IMR-90 (cell line): ENCODE results near the gene STARD4.

Experiments used
- CHD1 ChIP-seq: IDR thresholded peaks from 2 replicates; pipeline ENCODE4 v1.6.1; 2012; ENCODE audit warnings: low read depth, low read length, improper control_type of control experiment
- MAFK ChIP-seq: IDR thresholded peaks from 2 replicates; pipeline ENCODE4 v1.6.1; 2012; ENCODE audit warnings: low read depth, low read length, improper control_type of control experiment
- MAZ ChIP-seq: IDR thresholded peaks from 2 replicates; pipeline ENCODE4 v1.6.1; 2012; ENCODE audit warnings: low read depth, mild to moderate bottlenecking, low read length, improper control_type of control experiment, moderate library complexity, borderline replicate concordance
- NFE2L2 ChIP-seq: fragments of 150-350 bp; IDR thresholded peaks from 2 replicates; pipeline ENCODE4 v1.6.1; 2016; ENCODE audit warnings: low read depth, mild to moderate bottlenecking, low read length
- POLR2A ChIP-seq: IDR thresholded peaks from 2 replicates; pipeline ENCODE4 v1.6.1; 2012; ENCODE audit warnings: mild to moderate bottlenecking, low read depth, low read length
- RAD21 ChIP-seq: IDR thresholded peaks from 2 replicates; pipeline ENCODE4 v1.6.1; 2012; ENCODE audit warnings: low read length, improper control_type of control experiment
- SMC3 ChIP-seq: fragments of 150-350 bp; IDR thresholded peaks from 2 replicates; pipeline ENCODE4 v1.6.1; 2016; ENCODE audit warnings: low read depth, mild to moderate bottlenecking, antibody characterized with exemption, low read length, moderate library complexity
- TF ChIP-seq, protein P1 (sequence below): conservative IDR thresholded peaks from 2 replicates; pipeline ENCODE4 v1.5.1; 2012; ENCODE audit warnings: mild to moderate bottlenecking, low read depth, low read length, improper control_type of control experiment

DNA sequence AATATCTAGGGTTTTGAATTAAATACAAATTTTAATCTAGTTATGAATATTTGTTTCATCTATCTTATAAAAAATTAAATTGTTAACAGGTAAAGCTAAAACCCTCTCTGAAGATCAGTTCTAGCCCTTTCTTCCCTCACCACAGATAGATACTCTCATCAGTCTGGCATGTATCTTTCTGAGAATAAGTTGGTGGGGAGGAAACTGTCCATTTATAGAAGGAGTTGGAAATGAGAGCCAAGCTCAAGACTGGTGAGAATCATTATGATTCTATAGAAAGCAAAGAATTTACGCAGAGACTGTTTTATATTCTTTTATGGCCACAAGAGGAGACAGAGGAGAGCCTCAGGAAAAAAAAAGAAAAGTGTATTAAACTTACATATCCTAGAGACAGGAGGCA lies 59.0 kb downstream of the STARD4 start:
- TF ChIP-seq, protein P1, sequence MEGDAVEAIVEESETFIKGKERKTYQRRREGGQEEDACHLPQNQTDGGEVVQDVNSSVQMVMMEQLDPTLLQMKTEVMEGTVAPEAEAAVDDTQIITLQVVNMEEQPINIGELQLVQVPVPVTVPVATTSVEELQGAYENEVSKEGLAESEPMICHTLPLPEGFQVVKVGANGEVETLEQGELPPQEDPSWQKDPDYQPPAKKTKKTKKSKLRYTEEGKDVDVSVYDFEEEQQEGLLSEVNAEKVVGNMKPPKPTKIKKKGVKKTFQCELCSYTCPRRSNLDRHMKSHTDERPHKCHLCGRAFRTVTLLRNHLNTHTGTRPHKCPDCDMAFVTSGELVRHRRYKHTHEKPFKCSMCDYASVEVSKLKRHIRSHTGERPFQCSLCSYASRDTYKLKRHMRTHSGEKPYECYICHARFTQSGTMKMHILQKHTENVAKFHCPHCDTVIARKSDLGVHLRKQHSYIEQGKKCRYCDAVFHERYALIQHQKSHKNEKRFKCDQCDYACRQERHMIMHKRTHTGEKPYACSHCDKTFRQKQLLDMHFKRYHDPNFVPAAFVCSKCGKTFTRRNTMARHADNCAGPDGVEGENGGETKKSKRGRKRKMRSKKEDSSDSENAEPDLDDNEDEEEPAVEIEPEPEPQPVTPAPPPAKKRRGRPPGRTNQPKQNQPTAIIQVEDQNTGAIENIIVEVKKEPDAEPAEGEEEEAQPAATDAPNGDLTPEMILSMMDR, result no peak
- TF ChIP-seq NFE2L2, result no peak
- no peak for TF ChIP-seq MAZ
- no peak for TF ChIP-seq POLR2A
- TF ChIP-seq RAD21, result no peak
- TF ChIP-seq MAFK, result no peak
- no peak for TF ChIP-seq SMC3
- TF ChIP-seq CHD1, result no peak
